Astrocyte of the cerebellum (primary cell): ENCODE results near the gene PARD3B.

Experiments
- DNase-seq: peaks from one replicate; pipeline ENCODE4 v3.0.0-alpha.2; 2011; ENCODE audit warnings: low read depth
- H3K4me3 ChIP-seq: 2 replicates; pipeline ENCODE4 v1.5.1; 2011; ENCODE audit warnings: mild to moderate bottlenecking, low read depth, low read length, moderate library complexity
- CTCF ChIP-seq: IDR thresholded peaks from 2 replicates; pipeline ENCODE4 v1.5.1; 2012; ENCODE audit warnings: low read length, low read depth, moderate library complexity, mild to moderate bottlenecking; ENCODE audit errors: missing control alignments
- in situ Hi-C: cut with HindIII; loops from 2 replicates; pipeline ENCODE4 v1.10.0; 2017; ENCODE audit warnings: low sequenced_read_pairs

PARD3B gene

GRCh38 chr2:204944927-204945326 lies 399.7 kb downstream of the PARD3B start:
- in situ Hi-C loops: no loop called here
- TF ChIP-seq CTCF: no peak
- no peak overlapping the region for H3K4me3 ChIP-seq
- no peak for DNase-seq

- no peak for TF ChIP-seq CTCF
- in situ Hi-C loops: no loop called here
- DNase-seq: no peak
- no peak overlapping the region for H3K4me3 ChIP-seq
These were observed 400.1 kb downstream of the PARD3B start for GRCh38 chr2:204945376-204945775.

DNA sequence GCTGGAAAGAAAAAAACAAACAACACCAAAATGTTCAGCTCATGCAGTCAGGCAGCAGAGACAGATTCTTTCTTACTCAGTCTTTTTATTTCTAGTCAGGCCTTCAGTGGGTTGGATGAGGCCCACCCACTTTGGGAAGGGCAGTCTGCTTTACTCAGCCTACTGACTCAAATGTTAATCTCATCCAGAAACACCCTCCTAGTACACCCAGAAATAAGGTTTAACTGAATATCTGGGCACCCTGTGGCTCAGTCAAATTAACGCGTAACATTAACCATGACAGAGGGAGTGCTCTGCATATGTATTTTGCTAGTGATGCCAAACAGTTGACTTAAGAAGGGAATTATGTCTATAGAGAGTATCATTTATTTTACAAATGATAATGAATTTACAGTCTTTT lies 401.6 kb downstream of the PARD3B start:
- in situ Hi-C loops: no loop called here
- no peak overlapping the region for H3K4me3 ChIP-seq
- no peak for TF ChIP-seq CTCF
- no peak for DNase-seq

- DNase-seq: no peak
- in situ Hi-C loops: no loop called here
- no peak for TF ChIP-seq CTCF
- H3K4me3 ChIP-seq: no peak overlapping the region
These were observed 402.1 kb downstream of the PARD3B start for GRCh38 chr2:204947405-204947804.

DNA sequence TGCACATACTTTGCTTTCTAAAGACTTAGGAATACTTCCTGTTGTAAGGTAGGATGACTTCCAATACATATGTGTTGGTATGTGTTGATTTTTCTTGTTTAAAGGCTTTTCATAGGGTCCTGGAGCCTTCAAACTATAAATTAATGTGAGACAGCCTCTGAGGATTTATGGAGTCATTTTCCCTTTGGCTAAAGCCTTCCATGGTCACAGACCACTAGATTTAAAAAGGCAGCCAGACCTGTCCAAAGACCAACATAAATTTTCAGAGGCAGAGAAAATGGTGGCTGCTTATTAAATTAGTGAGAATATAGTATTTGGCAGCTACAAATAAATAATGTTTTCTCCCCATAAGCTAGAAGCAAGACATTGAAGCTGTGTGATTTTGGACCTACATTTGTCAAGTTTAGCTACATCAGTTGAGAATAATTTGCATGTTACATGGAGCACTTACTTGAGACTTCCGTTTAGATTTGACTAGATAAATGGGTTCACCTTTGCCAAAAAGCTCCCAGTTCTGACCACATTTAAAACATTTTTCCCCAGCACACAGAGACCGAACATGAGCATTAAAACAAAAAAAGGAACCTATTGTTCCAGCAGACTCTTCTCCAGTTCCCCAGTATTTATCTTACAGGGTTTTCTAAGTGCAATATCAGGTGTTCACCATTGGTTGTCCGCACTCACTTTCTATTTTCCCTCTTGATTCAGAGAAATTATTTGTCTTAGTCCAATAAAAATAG lies 402.9 kb downstream of the PARD3B start:
- in situ Hi-C loops: no loop called here
- DNase-seq: no peak
- TF ChIP-seq CTCF: no peak
- H3K4me3 ChIP-seq: no peak overlapping the region

GRCh38 chr2:204948822-204949221 lies 403.5 kb downstream of the PARD3B start:
- no peak overlapping the region for H3K4me3 ChIP-seq
- TF ChIP-seq CTCF: no peak
- DNase-seq: no peak
- in situ Hi-C loops: no loop called here
